Hepatocyte (in vitro differentiated cells): ENCODE results near the gene TRIM17.

Experiments
- CTCF ChIP-seq: fragments of 200-600 bp; sonication (generic); IDR thresholded peaks from 2 replicates; pipeline ENCODE4 v1.5.1; 2016; ENCODE audit warnings: antibody characterized with exemption, mild to moderate bottlenecking; ENCODE audit not compliant: poor library complexity
- EZH2 ChIP-seq: fragments of 200-600 bp; sonication (generic); IDR thresholded peaks from 2 replicates; pipeline ENCODE4 v1.6.1; 2016; ENCODE audit warnings: antibody characterized with exemption, mild to moderate bottlenecking, borderline replicate concordance

GRCh38 chr1:228430243-228430642 is 13.6 kb upstream of the TRIM17 start:
- TF ChIP-seq CTCF (no peak), EZH2 (no peak)
